Measurements from ENCODE around the gene GATA5.

GATA5 gene

DNA sequence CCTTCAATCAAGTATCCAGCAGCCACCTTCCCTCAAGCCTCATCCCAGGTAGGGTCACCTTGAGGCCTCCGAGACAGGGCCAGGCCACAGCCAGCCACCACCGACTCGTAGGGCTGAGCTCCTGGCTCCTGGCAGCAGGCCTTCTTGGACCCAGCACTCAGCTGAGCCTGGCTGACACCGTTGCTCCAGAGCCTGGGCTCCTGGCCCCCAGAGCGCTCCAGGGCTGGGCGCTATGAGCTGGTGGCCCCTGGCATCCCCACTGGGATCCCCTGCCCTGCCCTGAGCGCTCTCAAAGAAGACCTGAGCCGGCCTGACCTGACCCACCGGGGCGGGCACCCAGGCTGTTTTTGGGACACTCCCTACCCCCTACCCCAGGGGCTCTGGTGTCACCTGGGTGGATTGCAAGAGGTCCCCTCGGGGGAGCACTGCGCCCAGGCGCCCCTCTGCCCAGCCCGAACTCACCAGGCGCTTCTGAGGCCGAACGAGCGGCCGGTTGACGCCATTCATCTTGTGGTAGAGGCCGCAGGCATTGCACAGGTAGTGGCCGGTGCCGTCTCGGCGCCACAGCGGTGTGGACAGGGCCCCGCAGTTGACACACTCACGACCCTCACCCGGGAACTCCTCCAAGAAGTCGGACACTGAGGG, 2.7 kb downstream of the GATA5 start:
- TF ChIP-seq, protein P1, sequence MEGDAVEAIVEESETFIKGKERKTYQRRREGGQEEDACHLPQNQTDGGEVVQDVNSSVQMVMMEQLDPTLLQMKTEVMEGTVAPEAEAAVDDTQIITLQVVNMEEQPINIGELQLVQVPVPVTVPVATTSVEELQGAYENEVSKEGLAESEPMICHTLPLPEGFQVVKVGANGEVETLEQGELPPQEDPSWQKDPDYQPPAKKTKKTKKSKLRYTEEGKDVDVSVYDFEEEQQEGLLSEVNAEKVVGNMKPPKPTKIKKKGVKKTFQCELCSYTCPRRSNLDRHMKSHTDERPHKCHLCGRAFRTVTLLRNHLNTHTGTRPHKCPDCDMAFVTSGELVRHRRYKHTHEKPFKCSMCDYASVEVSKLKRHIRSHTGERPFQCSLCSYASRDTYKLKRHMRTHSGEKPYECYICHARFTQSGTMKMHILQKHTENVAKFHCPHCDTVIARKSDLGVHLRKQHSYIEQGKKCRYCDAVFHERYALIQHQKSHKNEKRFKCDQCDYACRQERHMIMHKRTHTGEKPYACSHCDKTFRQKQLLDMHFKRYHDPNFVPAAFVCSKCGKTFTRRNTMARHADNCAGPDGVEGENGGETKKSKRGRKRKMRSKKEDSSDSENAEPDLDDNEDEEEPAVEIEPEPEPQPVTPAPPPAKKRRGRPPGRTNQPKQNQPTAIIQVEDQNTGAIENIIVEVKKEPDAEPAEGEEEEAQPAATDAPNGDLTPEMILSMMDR (IDR thresholded peaks at IDR 0.05; ENCODE audit: insufficient read depth, missing control alignments) = no peak
- DNase-seq (ENCODE audit: insufficient read length, low spot score) (no peak), FAIRE-seq (no peak)

DNA sequence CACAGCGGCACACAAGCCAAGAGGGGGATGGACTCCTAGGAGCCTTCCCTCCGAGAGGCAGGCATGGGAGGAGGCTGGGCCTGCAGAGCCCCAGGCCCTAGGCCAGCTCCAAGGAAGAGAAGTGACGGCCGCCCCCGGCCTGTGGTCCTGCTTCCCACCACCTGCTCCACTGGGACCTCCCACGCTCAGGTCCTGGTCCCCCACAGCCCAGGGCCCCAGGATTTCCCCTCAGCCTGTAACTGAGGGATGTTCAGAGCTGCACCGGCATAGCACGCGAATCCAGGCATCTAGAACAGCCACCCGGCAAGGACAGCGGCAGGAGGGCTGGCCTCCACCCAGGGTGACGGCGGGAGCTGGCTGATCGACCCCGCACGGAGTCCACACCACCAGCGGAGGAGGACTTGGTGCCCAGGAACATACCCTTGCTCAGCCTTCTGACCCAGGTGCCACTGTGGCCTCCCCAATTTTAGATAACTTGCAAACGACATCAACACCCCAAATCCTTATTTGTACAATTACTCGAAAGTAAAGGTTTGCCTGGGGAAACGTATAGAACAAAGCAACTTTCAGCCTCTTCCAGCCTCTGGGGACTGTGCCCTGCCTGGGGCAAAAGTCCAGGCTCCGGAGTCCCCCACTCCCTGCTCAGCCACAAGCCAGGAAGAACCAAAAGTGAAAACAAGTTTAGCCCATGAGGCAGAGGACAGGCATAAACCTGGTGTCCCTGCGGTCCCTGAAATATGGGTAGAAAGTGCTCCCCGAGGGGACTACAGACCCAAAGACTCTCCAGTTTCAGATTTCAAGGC, 3.5 kb downstream of the GATA5 start:
- TF ChIP-seq, protein P1 (IDR thresholded peaks at IDR 0.05; ENCODE audit: insufficient read depth, missing control alignments) = no peak
- FAIRE-seq = no peak
- DNase-seq (ENCODE audit: insufficient read length, low spot score) = no peak

DNA sequence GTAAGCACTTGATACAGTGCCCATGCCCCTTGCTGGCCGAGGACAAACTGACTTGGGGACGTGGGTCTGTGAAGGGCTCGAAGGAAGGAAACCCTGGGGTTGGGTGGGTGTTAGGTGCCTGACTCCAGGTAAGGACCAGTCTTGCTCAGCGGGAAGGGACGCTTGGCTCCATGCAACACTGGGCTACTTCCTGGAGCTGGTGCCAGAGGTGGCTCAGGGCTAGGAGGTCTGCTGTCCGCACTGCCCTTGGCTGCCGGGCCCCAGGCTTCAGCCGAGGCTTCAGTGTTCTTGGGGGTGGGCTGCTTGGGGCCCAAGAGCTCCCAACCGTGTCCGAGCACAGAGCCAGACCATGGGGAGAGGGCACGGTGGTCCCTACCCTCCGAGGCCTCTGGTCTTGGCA, 5.3 kb downstream of the GATA5 start:
- TF ChIP-seq, protein P1 (IDR thresholded peaks at IDR 0.05; ENCODE audit: insufficient read depth, missing control alignments) = no peak
- DNase-seq (ENCODE audit: insufficient read length, low spot score) = no peak
- FAIRE-seq = no peak

DNA sequence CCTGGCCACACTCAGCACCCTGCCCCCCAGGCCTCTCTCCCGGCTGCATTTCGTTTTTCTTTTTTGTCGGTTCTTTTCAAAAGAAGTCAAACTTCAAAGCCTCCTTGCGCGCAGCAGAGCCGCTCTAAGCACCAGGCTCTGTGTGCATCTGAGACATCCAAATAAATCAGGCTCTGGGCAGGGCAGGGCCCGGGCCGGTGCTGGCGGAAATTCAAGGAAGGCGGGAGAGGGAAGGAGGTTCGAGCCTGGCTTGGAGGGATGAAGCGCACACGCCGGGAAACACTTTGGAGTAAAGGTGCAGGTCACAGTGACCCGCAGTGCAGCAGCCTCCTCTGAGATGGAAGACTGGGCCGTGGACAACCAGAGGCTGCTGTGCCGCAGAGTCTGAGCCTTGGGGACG, 5.8 kb downstream of the GATA5 start:
- TF ChIP-seq, protein P1 (IDR thresholded peaks at IDR 0.05; ENCODE audit: insufficient read depth, missing control alignments) = no peak
- DNase-seq (ENCODE audit: insufficient read length, low spot score) (no peak), FAIRE-seq (no peak)

DNA sequence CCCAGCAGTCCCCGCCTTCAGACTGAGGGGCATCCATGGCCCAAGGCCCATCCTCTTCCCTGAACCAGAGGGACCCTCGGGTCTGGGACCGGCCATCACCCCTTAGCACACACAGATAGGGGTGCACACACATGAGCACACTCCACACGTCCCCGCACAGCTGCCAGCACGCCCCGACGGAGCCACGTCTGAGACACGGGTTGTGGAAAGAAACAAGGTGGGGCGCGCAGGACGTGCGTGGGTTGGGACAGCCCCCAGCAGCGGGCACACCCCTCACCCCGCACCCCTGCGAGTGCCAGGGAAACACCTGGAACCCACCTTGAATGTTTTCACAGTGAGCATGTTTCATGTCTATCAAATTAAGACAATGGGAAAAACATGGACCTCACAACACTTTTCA, 6.4 kb downstream of the GATA5 start:
- FAIRE-seq = no peak
- TF ChIP-seq, protein P1 (IDR thresholded peaks at IDR 0.05; ENCODE audit: insufficient read depth, missing control alignments) = no peak
- no peak for DNase-seq (ENCODE audit: insufficient read length, low spot score)

DNA sequence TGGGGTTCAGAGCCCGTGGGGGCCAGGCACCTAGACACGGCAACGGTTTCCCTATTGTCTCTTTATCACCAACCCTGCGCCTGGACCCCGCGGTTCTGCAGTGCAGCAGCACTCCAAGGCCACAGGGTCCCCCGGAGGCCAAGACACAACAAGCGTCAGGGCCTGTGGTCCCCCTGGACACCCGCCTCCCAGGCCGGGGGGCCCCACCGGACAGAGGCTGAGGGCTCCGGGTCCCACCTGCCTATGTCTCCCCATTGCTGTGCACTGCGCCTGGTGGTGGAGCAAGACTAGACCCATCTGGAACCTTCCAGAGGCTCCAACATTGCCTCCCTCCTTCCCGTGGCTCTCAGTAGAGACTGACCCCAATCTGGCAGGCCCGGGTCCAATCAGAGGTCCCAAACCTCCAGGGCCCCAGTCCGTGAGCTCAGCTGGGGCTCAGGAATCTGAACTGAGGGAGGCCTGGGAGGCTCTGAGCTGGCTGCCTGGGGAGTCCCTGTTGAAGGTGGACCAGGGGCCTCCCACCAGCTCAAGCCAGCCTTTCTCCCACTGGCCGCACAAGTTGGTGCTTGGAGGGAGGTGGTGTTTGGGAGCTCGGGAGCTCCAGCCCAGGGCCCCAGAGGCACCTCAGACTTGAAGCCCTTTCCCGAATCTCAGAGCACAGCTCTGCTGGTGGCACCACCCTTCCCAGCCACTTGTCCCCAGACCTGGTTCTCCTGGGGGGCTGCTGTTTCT, 8.8 kb downstream of the GATA5 start:
- no peak for DNase-seq (ENCODE audit: insufficient read length, low spot score)
- TF ChIP-seq, protein P1 (IDR thresholded peaks at IDR 0.05; ENCODE audit: insufficient read depth, missing control alignments) = no peak
- FAIRE-seq = no peak
